K562 (cell line): ENCODE measurements around the gene PITX1. TPM values are rescaled to one million over a fixed set of nuclear protein-coding genes. Genes with fewer than 3 reads are reported as not detected.

Experiments used
- ATAC-seq: fragments of 200-7000 bp; cut with Tn5 transposase; 3 replicates; pipeline ENCODE4 v1.9.1; 2020; ENCODE audit warnings: moderate library complexity
- BruUV-seq: library from RNA; stranded (reverse); fragments of 400-500 nt; replicated peaks from 2 replicates; lab custom pipeline; 2021; lab: Mats Ljungman, UMichigan
- CTCF ChIA-PET: fragments of 300-600 bp; formaldehyde crosslinking; extraction: SDS; loops from one replicate; lab custom pipeline; 2021; ENCODE audit warnings: low intra/inter-chr PET ratio; lab: Yijun Ruan, JAX
- POLR2A ChIA-PET: fragments of 300-600, 350-650 bp; sonication (Branson Sonifier 250); formaldehyde crosslinking; extraction: SDS; loops from one replicate; lab custom pipeline; 2021; ENCODE audit warnings: antibody characterized with exemption, inconsistent platforms; lab: Yijun Ruan, JAX
- DNase-seq, 4 experiments: peaks; one replicate each; pipeline versions ENCODE4 v3.0.0 to v3.0.0-alpha.2; 2011 to 2018; ENCODE audit warnings: low spot score in 3 of 4, mixed read lengths in 3 of 4; ENCODE audit errors: extremely low read depth in 1 of 4
- FAIRE-seq: peaks from 2 replicates; lab custom pipeline; 2011; peaks lifted over from hg19 to GRCh38; lab: Jason Lieb, UNC
- H2AFZ ChIP-seq: 2 replicates; pipeline ENCODE4 v1.6.0; 2011; ENCODE audit warnings: low read depth, low read length, control low read depth, inconsistent platforms
- H3K27ac ChIP-seq: fragments of 200-600 bp; 3 replicates; pipeline ENCODE4 v1.8.0; 2011; ENCODE audit warnings: low read depth, mild to moderate bottlenecking, control low read depth, inconsistent platforms, low read length, moderate library complexity, mixed read lengths; ENCODE audit errors: extremely low read depth
- H3K27me3 ChIP-seq, 2 experiments: fragments of 300-600 bp in 1 of 2; 2 replicates in 1 of 2; 3 replicates in 1 of 2; pipeline versions ENCODE4 v1.6.0 to v1.8.0; 2011; ENCODE audit warnings: inconsistent platforms in 2 of 2, low read length in 2 of 2, mild to moderate bottlenecking in 1 of 2, mixed read lengths in 1 of 2, moderate library complexity in 1 of 2; ENCODE audit not compliant: control insufficient read depth in 2 of 2, insufficient read depth in 2 of 2
- H3K36me3 ChIP-seq: fragments of 300-600 bp; 3 replicates; pipeline ENCODE4 v1.8.0; 2011; ENCODE audit warnings: mild to moderate bottlenecking, low read length, inconsistent platforms; ENCODE audit not compliant: control insufficient read depth, insufficient read depth
- H3K4me1 ChIP-seq, 2 experiments: fragments of 200-600 bp in 1 of 2; replicated peaks in 1 of 2; 2 replicates in 1 of 2; 3 replicates in 1 of 2; pipeline versions ENCODE4 v1.5.1 to v1.8.0; 2011; ENCODE audit warnings: inconsistent platforms in 2 of 2, low read length in 2 of 2, mild to moderate bottlenecking in 1 of 2, mixed read lengths in 1 of 2, moderate library complexity in 1 of 2; ENCODE audit not compliant: control insufficient read depth in 2 of 2, insufficient read depth in 2 of 2
- H3K4me2 ChIP-seq: 2 replicates; pipeline ENCODE4 v1.6.1; 2011; ENCODE audit warnings: low read length, control low read depth, inconsistent platforms, mixed read lengths; ENCODE audit not compliant: insufficient read depth
- H3K4me3 ChIP-seq: fragments of 200-600 bp; sonication (generic), shearing (Covaris generic); 2 replicates; pipeline ENCODE4 v1.5.1; 2016; ENCODE audit warnings: control low read depth, inconsistent platforms
- H3K79me2 ChIP-seq: fragments of 200-600 bp; 3 replicates; pipeline ENCODE4 v1.8.0; 2011; ENCODE audit warnings: low read length, inconsistent platforms; ENCODE audit not compliant: control insufficient read depth, insufficient read depth
- H3K9ac ChIP-seq, 2 experiments: 2 replicates each; pipeline versions ENCODE4 v1.6.0 to v1.6.1; 2011; ENCODE audit warnings: low read depth in 2 of 2, low read length in 2 of 2, control low read depth in 1 of 2, inconsistent platforms in 1 of 2, mild to moderate bottlenecking in 1 of 2, mixed read lengths in 1 of 2; ENCODE audit not compliant: insufficient read depth in 1 of 2
- H3K9me1 ChIP-seq: one replicate; pipeline ENCODE4 v1.6.0; 2011; ENCODE audit warnings: inconsistent platforms, mild to moderate bottlenecking, low read length, moderate library complexity; ENCODE audit not compliant: control insufficient read depth, insufficient read depth
- H3K9me3 ChIP-seq: replicated peaks from 2 replicates; pipeline ENCODE4 v1.5.1; 2011; ENCODE audit warnings: low read depth, low read length, inconsistent platforms; ENCODE audit not compliant: control insufficient read depth, insufficient read depth
- H4K20me1 ChIP-seq: replicated peaks from 2 replicates; pipeline ENCODE4 v1.6.1; 2011; ENCODE audit warnings: low read length, inconsistent platforms, mixed read lengths; ENCODE audit not compliant: control insufficient read depth, insufficient read depth
- HIVEP1 ChIP-seq: fragments of 250-450 bp; sonication (Bioruptor Pico); IDR thresholded peaks from 2 replicates; pipeline ENCODE4 v1.4.0; 2020; ENCODE audit warnings: mild to moderate bottlenecking
- NFYB ChIP-seq: IDR thresholded peaks from 2 replicates; pipeline ENCODE4 v1.6.1; 2011; ENCODE audit warnings: mild to moderate bottlenecking, moderate library complexity; ENCODE audit not compliant: insufficient read length; ENCODE audit errors: extremely low read depth
- PRPF4 ChIP-seq: fragments of 200-400 bp; formaldehyde crosslinking; IDR thresholded peaks from one replicate; pipeline ENCODE4 v1.6.1; 2017; ENCODE audit warnings: low read length, low read depth, mild to moderate bottlenecking; ENCODE audit not compliant: insufficient read depth, poor library complexity, severe bottlenecking
- RBM25 ChIP-seq: fragments of 200-400 bp; formaldehyde crosslinking; IDR thresholded peaks from 2 replicates; pipeline ENCODE4 v1.6.1; 2018; ENCODE audit warnings: low read length, low read depth, moderate library complexity; ENCODE audit not compliant: severe bottlenecking
- SMARCA5 ChIP-seq: fragments of 450-650 bp; IDR thresholded peaks from 2 replicates; pipeline ENCODE4 v1.6.1; 2016
- ZFP36 ChIP-seq: fragments of 150-350 bp; IDR thresholded peaks from 2 replicates; pipeline ENCODE4 v1.6.1; 2018; ENCODE audit warnings: low read length, low read depth; ENCODE audit not compliant: partially characterized antibody
- ZNF436 ChIP-seq: fragments of 250-450, 450-650 bp; sonication (Bioruptor Pico); formaldehyde crosslinking; IDR thresholded peaks from 2 replicates; pipeline ENCODE4 v1.7.0; 2020; ENCODE audit warnings: mild to moderate bottlenecking
- WGBS: fragments of 100-300 bp; shearing (Covaris generic); methylation state at CpG from one replicate; pipeline ENCODE4 v1.1.6; 2016; ENCODE audit warnings: low coverage, mixed read lengths; ENCODE audit not compliant: insufficient coverage; ENCODE audit errors: missing lambda C conversion rate; 5-methylcytosine and 5-hydroxymethylcytosine counted together
- in situ Hi-C: fragments of 300-500 bp; cut with MboI; formaldehyde crosslinking; loops from 4 replicates; pipeline ENCODE4 v1.15.0; 2018; ENCODE audit warnings: inconsistent platforms, mixed read lengths
- intact Hi-C: fragments of 100-400 bp; cut with micrococcal nuclease; formaldehyde crosslinking; loops from 2 replicates; pipeline ENCODE4 v1.14.2; 2022
- polyA plus RNA-seq, 8 experiments: library from polyadenylated mRNA; depleted of rRNA in 4 of 8; stranded (reverse) in 5 of 8; unstranded in 3 of 8; fragments of >200 nt; fragmentation: Nextera tagmentation in 2 of 8; fragmentation: Illumina TruSeq in 1 of 8; extraction: Ambion mirVana in 2 of 8; extraction: Trizol in 1 of 8; gene quantifications; 2 replicates each; pipeline versions ENCODE4 v1.2.1 to v1.2.3, GENCODE V29; 2011 to 2014; ENCODE audit warnings: inconsistent platforms in 1 of 8, missing spikeins in 1 of 8
- total RNA-seq, 7 experiments: library from RNA; depleted of rRNA in 6 of 7; stranded (reverse); fragments of >200 nt in 6 of 7; fragmentation: Illumina TruSeq in 2 of 7; extraction: Trizol in 2 of 7; gene quantifications; 2 replicates each; pipeline versions ENCODE4 v1.2.1 to v1.2.3, GENCODE V29; 2011 to 2021; ENCODE audit warnings: low replicate concordance in 1 of 7

The PITX1 gene
- total and polyA plus RNA-seq, 9 of the 15 experiments (the other 6 are each of a cell fraction or from before 2014, with no cell fraction given), result 0.13 to 88.2 (median 24.9) TPM

DNA sequence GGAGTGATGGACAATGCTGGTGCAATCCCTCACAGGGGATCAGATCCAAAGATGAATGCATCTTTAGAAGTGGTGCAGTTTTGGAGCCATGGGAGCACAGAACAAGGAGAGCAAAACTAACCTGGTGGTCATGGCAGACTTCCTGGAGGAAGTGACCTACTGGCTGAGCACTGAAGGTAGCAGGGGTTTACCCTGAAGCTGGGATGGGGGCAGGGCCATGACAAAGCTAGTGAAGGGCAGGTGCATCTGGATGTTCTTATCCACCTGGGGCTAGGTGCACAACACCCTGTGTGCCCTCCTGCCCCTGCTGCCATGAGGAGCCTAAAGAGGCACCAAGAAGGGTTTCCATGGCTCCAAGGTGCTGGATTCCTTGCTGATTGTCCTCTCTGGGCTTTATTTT, 11.5 kb upstream of the PITX1 start:
- in situ Hi-C loops (no loop called here), intact Hi-C loops (no loop called here)
- no peak overlapping the region for H3K9ac ChIP-seq
- no peak for ATAC-seq
- H3K27me3 ChIP-seq, result no peaks in the 10 kb centered on the region
- no peak overlapping the region for H3K4me3 ChIP-seq
- no peak overlapping the region for H2AFZ ChIP-seq
- peaks cover 0 to 12% of the 10 kb centered on the region in 2 experiments; a peak in 3 of 5 replicates for H3K4me1 ChIP-seq
- BruUV-seq, result no TSS peak
- TF ChIP-seq ZNF436 (CRISPR knock-in tag) (peak; percentile 79; the same call in 1 of the 2 replicates), ZFP36 (peak; percentile 95), NFYB (no peak), SMARCA5 (peak; percentile 69; the same call in 1 of the 2 replicates), HIVEP1 (CRISPR knock-in tag) (no peak), RBM25 (peak; percentile 54)
- no peaks in the 10 kb centered on the region for H3K9me1 ChIP-seq
- H3K36me3 ChIP-seq, result no peaks in the 10 kb centered on the region
- H3K79me2 ChIP-seq, result no peaks in the 10 kb centered on the region
- CTCF ChIA-PET, result no interaction called here
- no peak overlapping the region for H3K4me2 ChIP-seq
- FAIRE-seq, result no peak
- H4K20me1 ChIP-seq, result no peaks in the 10 kb centered on the region
- H3K27ac ChIP-seq, result no peak overlapping the region
- POLR2A ChIA-PET, result interaction anchor here (0.6 to 1.1 kb wide), 2 partner anchors 13 to 47 kb away, joined by 3 to 4 read pairs; no protein-coding TSS in a partner anchor
- no peak for DNase-seq
- no peaks in the 10 kb centered on the region for H3K9me3 ChIP-seq

- Histone ChIP-seq H3K27ac (no peak overlapping the region), H3K79me2 (no peaks in the 10 kb centered on the region), H3K36me3 (no peaks in the 10 kb centered on the region), H3K9me1 (no peaks in the 10 kb centered on the region), H4K20me1 (no peaks in the 10 kb centered on the region), H3K4me3 (no peak overlapping the region), H3K9me3 (no peaks in the 10 kb centered on the region), H3K9ac (peak overlapping the region in 1 of 2 experiments; percentile 29; a peak in 1 of 4 replicates), H2AFZ (no peak overlapping the region), H3K4me1 (peaks cover 0 to 10% of the 10 kb centered on the region in 2 experiments; a peak in 2 of 5 replicates), H3K4me2 (no peak overlapping the region), H3K27me3 (no peaks in the 10 kb centered on the region)
- FAIRE-seq (no peak), ATAC-seq (no peak), DNase-seq (no peak)
- 67% methylated on average over 1 of the region's 1 CpG for WGBS
- ChIA-PET CTCF (no interaction called here), POLR2A (interaction anchor here (0.7 to 1.2 kb wide), 2 partner anchors 10 to 79 kb away, joined by 3 to 4 read pairs; no protein-coding TSS in a partner anchor)
- in situ Hi-C loops, result no loop called here
- TF ChIP-seq PRPF4 (no peak), NFYB (peak; percentile 52)
- no TSS peak for BruUV-seq
- intact Hi-C loops, result no loop called here
Observed at GRCh38 chr5:135042595-135042994, 8.6 kb upstream of the PITX1 start.
